H1 (cell line): Measurements from ENCODE around the gene IER5. TPM values are rescaled to one million over a fixed set of nuclear protein-coding genes. Genes with fewer than 3 reads are reported as not detected.

Experiments
- CTCF ChIA-PET: fragments of 300-600 bp; sonication (Branson Sonifier 250); formaldehyde crosslinking; loops from one replicate; lab custom pipeline; 2021; ENCODE audit not compliant: partially characterized antibody; lab: Charles Lee
- POLR2A ChIA-PET: fragments of 300-600 bp; sonication (Branson Sonifier 250); formaldehyde crosslinking; loops from one replicate; lab custom pipeline; 2021; ENCODE audit warnings: inconsistent platforms; ENCODE audit not compliant: partially characterized antibody; lab: Charles Lee
- DNase-seq, 2 experiments: peaks; one replicate each; pipeline versions ENCODE4 v3.0.0 to v3.0.0-alpha.2; 2010 to 2022; ENCODE audit warnings: low spot score in 2 of 2, low read depth in 1 of 2, mixed read lengths in 1 of 2
- FAIRE-seq: peaks from 2 replicates; lab custom pipeline; 2011; peaks lifted over from hg19 to GRCh38; lab: Jason Lieb, UNC
- H2AFZ ChIP-seq: 2 replicates; pipeline ENCODE4 v1.8.1; 2012; ENCODE audit warnings: low read length, inconsistent platforms
- H2AK5ac ChIP-seq: 2 replicates; pipeline ENCODE4 v1.6.1; 2013; ENCODE audit warnings: low read depth, low read length
- H2BK120ac ChIP-seq: replicated peaks from 2 replicates; pipeline ENCODE3; 2013; ENCODE audit warnings: low read depth, low read length, inconsistent platforms
- H2BK12ac ChIP-seq: 2 replicates; pipeline ENCODE4 v1.6.1; 2013; ENCODE audit warnings: low read depth, low read length
- H2BK15ac ChIP-seq: 2 replicates; pipeline ENCODE4 v1.6.1; 2013; ENCODE audit warnings: low read length
- H2BK20ac ChIP-seq: 2 replicates; pipeline ENCODE4 v1.6.1; 2013; ENCODE audit warnings: low read length
- H2BK5ac ChIP-seq: 2 replicates; pipeline ENCODE4 v1.6.1; 2013; ENCODE audit warnings: low read depth, low read length
- H3K14ac ChIP-seq: 2 replicates; pipeline ENCODE4 v1.6.1; 2013; ENCODE audit warnings: inconsistent platforms; ENCODE audit not compliant: insufficient read length
- H3K18ac ChIP-seq: 2 replicates; pipeline ENCODE4 v1.6.1; 2013; ENCODE audit warnings: low read length; ENCODE audit errors: extremely low read depth
- H3K23ac ChIP-seq: 2 replicates; pipeline ENCODE4 v1.6.1; 2013; ENCODE audit warnings: inconsistent platforms; ENCODE audit not compliant: insufficient read length
- H3K23me2 ChIP-seq: 2 replicates; pipeline ENCODE4 v1.6.1; 2013; ENCODE audit warnings: low read depth, low read length
- H3K27ac ChIP-seq: 2 replicates; pipeline ENCODE4 v1.6.1; 2011; ENCODE audit warnings: low read depth, low read length, inconsistent platforms
- H3K27me3 ChIP-seq, 4 experiments: replicated peaks in 1 of 4; 1 replicate in 1 of 4; 2 replicates in 3 of 4; pipeline versions ENCODE4 v1.6.1 to v1.8.1; 2011 to 2013; ENCODE audit warnings: low read length in 3 of 4, mild to moderate bottlenecking in 3 of 4, inconsistent platforms in 2 of 4, mixed read lengths in 2 of 4, moderate library complexity in 1 of 4; ENCODE audit not compliant: control insufficient read depth in 3 of 4, insufficient read depth in 3 of 4; ENCODE audit errors: extremely low read depth in 1 of 4
- H3K36me3 ChIP-seq, 4 experiments: 2 replicates each; pipeline versions ENCODE4 v1.6.1 to v1.8.1; 2011 to 2013; ENCODE audit warnings: mild to moderate bottlenecking in 4 of 4, low read length in 3 of 4, moderate library complexity in 2 of 4, control low read depth in 1 of 4, inconsistent platforms in 1 of 4; ENCODE audit not compliant: insufficient read depth in 4 of 4, control insufficient read depth in 2 of 4
- H3K4ac ChIP-seq: replicated peaks from 2 replicates; pipeline ENCODE3; 2013; ENCODE audit warnings: low read length, low read depth, mixed read lengths, inconsistent platforms; ENCODE audit not compliant: insufficient read length
- H3K4me1 ChIP-seq, 4 experiments: replicated peaks in 1 of 4; 1 replicate in 1 of 4; 2 replicates in 3 of 4; pipeline versions ENCODE4 v1.6.1 to v1.8.1; 2011 to 2013; ENCODE audit warnings: low read length in 3 of 4, inconsistent platforms in 2 of 4, mixed read lengths in 1 of 4; ENCODE audit not compliant: insufficient read depth in 4 of 4, control insufficient read depth in 3 of 4
- H3K4me2 ChIP-seq, 2 experiments: 2 replicates each; pipeline versions ENCODE4 v1.6.1 to v1.8.1; 2011 to 2013; ENCODE audit warnings: low read depth in 2 of 2, low read length in 2 of 2, control low read depth in 1 of 2, inconsistent platforms in 1 of 2, mild to moderate bottlenecking in 1 of 2; ENCODE audit not compliant: insufficient read depth in 1 of 2
- H3K4me3 ChIP-seq, 4 experiments: fragments of 200-600, 300-600 bp in 1 of 4; sonication (generic), shearing (Covaris generic), sonication (Bioruptor Twin) in 1 of 4; 2 replicates each; pipeline versions ENCODE4 v1.5.1 to v1.8.1; 2011 to 2016; ENCODE audit warnings: low read length in 4 of 4, low read depth in 3 of 4, control low read depth in 2 of 4, inconsistent platforms in 2 of 4, mild to moderate bottlenecking in 2 of 4, mixed read lengths in 1 of 4, moderate library complexity in 1 of 4; ENCODE audit not compliant: insufficient read depth in 2 of 4; ENCODE audit errors: extremely low read depth in 1 of 4
- H3K56ac ChIP-seq: replicated peaks from 2 replicates; pipeline ENCODE3; 2013; ENCODE audit warnings: low read depth, mild to moderate bottlenecking, mixed read lengths, low read length, inconsistent platforms; ENCODE audit not compliant: insufficient read length
- H3K79me1 ChIP-seq: 2 replicates; pipeline ENCODE4 v1.6.1; 2013; ENCODE audit warnings: low read depth, low read length, control low read depth
- H3K79me2 ChIP-seq, 2 experiments: 2 replicates each; pipeline versions ENCODE4 v1.6.1 to v1.8.1; 2012 to 2013; ENCODE audit warnings: low read length in 2 of 2, mild to moderate bottlenecking in 2 of 2, inconsistent platforms in 1 of 2; ENCODE audit not compliant: insufficient read depth in 2 of 2, control insufficient read depth in 1 of 2
- H3K9ac ChIP-seq, 4 experiments: replicated peaks in 1 of 4; 1 replicate in 1 of 4; 2 replicates in 3 of 4; pipeline versions ENCODE4 v1.6.1 to v1.8.1; 2011 to 2013; ENCODE audit warnings: low read depth in 3 of 4, low read length in 3 of 4, control low read depth in 2 of 4, mild to moderate bottlenecking in 2 of 4, moderate library complexity in 2 of 4, inconsistent platforms in 1 of 4; ENCODE audit errors: extremely low read depth in 1 of 4
- H3K9me3 ChIP-seq, 2 experiments: 2 replicates each; pipeline versions ENCODE4 v1.6.1 to v1.8.1; 2012 to 2013; ENCODE audit warnings: mild to moderate bottlenecking in 2 of 2, moderate library complexity in 2 of 2, control low read depth in 1 of 2, inconsistent platforms in 1 of 2, low read depth in 1 of 2, low read length in 1 of 2, mixed read lengths in 1 of 2; ENCODE audit not compliant: insufficient read depth in 2 of 2
- H4K20me1 ChIP-seq, 2 experiments: replicated peaks in 1 of 2; 2 replicates each; pipeline versions ENCODE3 to v1.8.1; 2011 to 2013; ENCODE audit warnings: inconsistent platforms in 2 of 2, low read length in 2 of 2, mild to moderate bottlenecking in 1 of 2; ENCODE audit not compliant: insufficient read depth in 2 of 2, control insufficient read depth in 1 of 2
- H4K5ac ChIP-seq: 2 replicates; pipeline ENCODE4 v1.6.1; 2013; ENCODE audit warnings: low read length, low read depth, mixed read lengths, inconsistent platforms; ENCODE audit not compliant: insufficient read length
- H4K8ac ChIP-seq: 2 replicates; pipeline ENCODE4 v1.8.0; 2013; ENCODE audit warnings: mild to moderate bottlenecking, moderate library complexity, low read length, inconsistent platforms; ENCODE audit not compliant: insufficient read depth; ENCODE audit errors: extremely low read depth
- H4K91ac ChIP-seq: replicated peaks from 2 replicates; pipeline ENCODE3; 2013; ENCODE audit warnings: low read length, mixed read lengths, inconsistent platforms; ENCODE audit not compliant: insufficient read length
- NANOG ChIP-seq: IDR thresholded peaks from 2 replicates; pipeline ENCODE4 v1.6.1; 2011; ENCODE audit warnings: low read length, low read depth, mild to moderate bottlenecking, inconsistent platforms; ENCODE audit not compliant: insufficient read depth, poor library complexity, severe bottlenecking
- WGBS, 2 experiments: shearing (Covaris generic) in 1 of 2; methylation state at CpG; one replicate each; pipeline versions ENCODE4 v1.1.6 to v1.1.7; 2013 to 2015; ENCODE audit warnings: low lambda C conversion rate in 2 of 2, mixed read lengths in 2 of 2, inconsistent platforms in 1 of 2, low coverage in 1 of 2, missing lambda C conversion rate in 1 of 2; ENCODE audit not compliant: insufficient replicate concordance in 2 of 2, insufficient coverage in 1 of 2, insufficient read length in 1 of 2; ENCODE audit errors: extremely low coverage in 1 of 2, missing lambda C conversion rate in 1 of 2; 5-methylcytosine and 5-hydroxymethylcytosine counted together
- polyA plus RNA-seq, 7 experiments: library from polyadenylated mRNA; depleted of rRNA in 3 of 7; stranded (reverse) in 5 of 7; unstranded in 2 of 7; fragments of >200 nt in 5 of 7; fragments of 200-250 nt in 2 of 7; gene quantifications; 1 replicate in 5 of 7; 2 replicates in 1 of 7; 4 replicates in 1 of 7; pipeline versions ENCODE4 v1.2.1 to v1.2.3, GENCODE V29; 2011 to 2013; ENCODE audit warnings: missing spikeins in 2 of 7, mixed read lengths in 2 of 7
- total RNA-seq: library from RNA; stranded (reverse); fragmentation: NEBNext Ultra II Directional; extraction: Animal tissue kit (Norgen Biotek cat#: 25700); gene quantifications from 2 replicates; pipeline ENCODE4 v1.2.1, GENCODE V29; 2021

Gene IER5
- total and polyA plus RNA-seq, 2 of the 8 experiments (the other 6 are each of a cell fraction or from before 2014, with no cell fraction given): 3.5 to 7.7 TPM

DNA sequence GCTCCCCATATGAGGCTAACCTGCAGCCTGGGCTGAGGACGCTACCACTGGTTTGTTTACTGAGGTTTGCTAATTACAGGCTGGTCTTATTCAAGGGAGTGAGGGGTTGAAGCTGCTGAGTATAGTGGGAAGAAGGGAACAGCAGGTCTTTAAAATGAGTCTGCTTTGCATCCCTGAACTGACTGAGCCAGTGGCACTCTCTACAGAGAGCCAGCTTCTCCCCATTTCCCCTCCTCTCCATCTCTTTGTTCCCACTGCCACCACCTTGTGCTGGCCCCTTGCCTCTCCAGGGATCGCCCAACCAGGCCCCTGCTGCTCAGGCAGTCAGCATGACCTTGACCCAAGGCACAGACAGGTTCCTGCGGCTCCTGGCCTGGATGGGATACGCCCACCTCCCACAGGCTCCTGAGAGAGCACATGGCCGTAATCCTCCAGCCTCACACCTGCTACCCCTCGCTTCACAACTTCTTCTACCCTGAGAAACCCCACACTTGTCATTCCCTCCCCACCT lies 45.0 kb downstream of the IER5 start:
- POLR2A ChIA-PET: interaction anchor here (0.8 to 2.0 kb wide), 9 partner anchors 8 to 112 kb away, joined by 3 to 9 read pairs (median 4); no protein-coding TSS in a partner anchor
- TF ChIP-seq NANOG: no peak

More for the DNA sequence above, 45.0 kb downstream of the IER5 start:
- Histone ChIP-seq H2AK5ac (peak overlapping the region; percentile 70; the same call in 1 of the 2 replicates), H3K79me1 (no peaks in the 10 kb centered on the region), H3K56ac (no peak overlapping the region), H3K36me3 (no peaks in the 10 kb centered on the region), H3K23me2 (peaks cover 5% of the 10 kb centered on the region; the same call in 1 of the 2 replicates), H3K79me2 (no peaks in the 10 kb centered on the region), H3K14ac (no peak overlapping the region), H3K27me3 (no peaks in the 10 kb centered on the region; a peak in 2 of 7 replicates), H3K18ac (peak overlapping the region; percentile 93), H3K23ac (no peak overlapping the region), H4K8ac (no peak overlapping the region), H4K20me1 (no peaks in the 10 kb centered on the region), H2BK20ac (peak overlapping the region; percentile 89; the same call in 1 of the 2 replicates), H3K27ac (no peak overlapping the region), H2BK15ac (peak overlapping the region; percentile 72; the same call in 1 of the 2 replicates), H2BK120ac (peak overlapping the region; percentile 62), H3K4ac (peak overlapping the region; percentile 27), H3K4me3 (no peak overlapping the region), H2BK5ac (peak overlapping the region; percentile 94; the same call in 1 of the 2 replicates), H4K5ac (peak overlapping the region; percentile 34), H3K4me1 (peaks cover 22 to 37% (median 28%) of the 10 kb centered on the region in 4 experiments), H3K4me2 (peak overlapping the region in 1 of 2 experiments; percentile 22; a peak in 1 of 4 replicates), H2BK12ac (peak overlapping the region; percentile 86), H2AFZ (no peak overlapping the region), H3K9ac (no peak overlapping the region; a peak in 1 of 7 replicates), H3K9me3 (no peaks in the 10 kb centered on the region), H4K91ac (peak overlapping the region; percentile 67)
- DNase-seq: peak in 1 of 2 experiments; percentile 55
- CTCF ChIA-PET: interaction anchor here (1.0 to 2.8 kb wide), 7 partner anchors 8 to 252 kb away, joined by 3 to 20 read pairs (median 5); no protein-coding TSS in a partner anchor
- 48% methylated on average over 6 of the region's 6 CpGs; no CpG with 5 or more reads in 1 of the 2 experiments for WGBS, 2 experiments
- no peak for FAIRE-seq
